ENCODE results near the gene FIGLA.

DNA sequence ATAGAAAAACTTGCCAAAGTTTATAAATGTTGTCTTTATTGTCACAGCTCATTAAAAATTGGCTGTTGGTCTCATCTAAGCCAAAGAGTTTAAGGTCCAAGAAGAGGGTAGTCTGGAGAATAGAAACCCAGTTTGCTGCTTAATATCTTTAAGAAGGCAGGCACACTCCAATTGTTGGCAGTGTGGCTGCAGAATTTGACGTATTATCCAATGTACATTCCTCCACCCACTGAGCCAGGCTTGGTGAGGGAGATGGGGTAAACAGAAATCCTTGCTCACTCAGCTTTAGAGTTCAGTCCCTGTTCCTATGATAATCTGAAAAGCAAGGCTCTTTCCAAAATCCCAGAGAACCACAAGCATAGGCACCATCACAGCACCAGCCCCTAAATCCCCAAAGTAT, 11.8 kb downstream of the FIGLA start:
- TF ChIP-seq, protein P1, sequence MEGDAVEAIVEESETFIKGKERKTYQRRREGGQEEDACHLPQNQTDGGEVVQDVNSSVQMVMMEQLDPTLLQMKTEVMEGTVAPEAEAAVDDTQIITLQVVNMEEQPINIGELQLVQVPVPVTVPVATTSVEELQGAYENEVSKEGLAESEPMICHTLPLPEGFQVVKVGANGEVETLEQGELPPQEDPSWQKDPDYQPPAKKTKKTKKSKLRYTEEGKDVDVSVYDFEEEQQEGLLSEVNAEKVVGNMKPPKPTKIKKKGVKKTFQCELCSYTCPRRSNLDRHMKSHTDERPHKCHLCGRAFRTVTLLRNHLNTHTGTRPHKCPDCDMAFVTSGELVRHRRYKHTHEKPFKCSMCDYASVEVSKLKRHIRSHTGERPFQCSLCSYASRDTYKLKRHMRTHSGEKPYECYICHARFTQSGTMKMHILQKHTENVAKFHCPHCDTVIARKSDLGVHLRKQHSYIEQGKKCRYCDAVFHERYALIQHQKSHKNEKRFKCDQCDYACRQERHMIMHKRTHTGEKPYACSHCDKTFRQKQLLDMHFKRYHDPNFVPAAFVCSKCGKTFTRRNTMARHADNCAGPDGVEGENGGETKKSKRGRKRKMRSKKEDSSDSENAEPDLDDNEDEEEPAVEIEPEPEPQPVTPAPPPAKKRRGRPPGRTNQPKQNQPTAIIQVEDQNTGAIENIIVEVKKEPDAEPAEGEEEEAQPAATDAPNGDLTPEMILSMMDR (IDR thresholded peaks at IDR 0.05; ENCODE audit: insufficient read depth, low read length): no peak
- no peak for TF ChIP-seq GABPA (IDR thresholded peaks at IDR 0.05; ENCODE audit: low read depth)
- TF ChIP-seq, protein P2, sequence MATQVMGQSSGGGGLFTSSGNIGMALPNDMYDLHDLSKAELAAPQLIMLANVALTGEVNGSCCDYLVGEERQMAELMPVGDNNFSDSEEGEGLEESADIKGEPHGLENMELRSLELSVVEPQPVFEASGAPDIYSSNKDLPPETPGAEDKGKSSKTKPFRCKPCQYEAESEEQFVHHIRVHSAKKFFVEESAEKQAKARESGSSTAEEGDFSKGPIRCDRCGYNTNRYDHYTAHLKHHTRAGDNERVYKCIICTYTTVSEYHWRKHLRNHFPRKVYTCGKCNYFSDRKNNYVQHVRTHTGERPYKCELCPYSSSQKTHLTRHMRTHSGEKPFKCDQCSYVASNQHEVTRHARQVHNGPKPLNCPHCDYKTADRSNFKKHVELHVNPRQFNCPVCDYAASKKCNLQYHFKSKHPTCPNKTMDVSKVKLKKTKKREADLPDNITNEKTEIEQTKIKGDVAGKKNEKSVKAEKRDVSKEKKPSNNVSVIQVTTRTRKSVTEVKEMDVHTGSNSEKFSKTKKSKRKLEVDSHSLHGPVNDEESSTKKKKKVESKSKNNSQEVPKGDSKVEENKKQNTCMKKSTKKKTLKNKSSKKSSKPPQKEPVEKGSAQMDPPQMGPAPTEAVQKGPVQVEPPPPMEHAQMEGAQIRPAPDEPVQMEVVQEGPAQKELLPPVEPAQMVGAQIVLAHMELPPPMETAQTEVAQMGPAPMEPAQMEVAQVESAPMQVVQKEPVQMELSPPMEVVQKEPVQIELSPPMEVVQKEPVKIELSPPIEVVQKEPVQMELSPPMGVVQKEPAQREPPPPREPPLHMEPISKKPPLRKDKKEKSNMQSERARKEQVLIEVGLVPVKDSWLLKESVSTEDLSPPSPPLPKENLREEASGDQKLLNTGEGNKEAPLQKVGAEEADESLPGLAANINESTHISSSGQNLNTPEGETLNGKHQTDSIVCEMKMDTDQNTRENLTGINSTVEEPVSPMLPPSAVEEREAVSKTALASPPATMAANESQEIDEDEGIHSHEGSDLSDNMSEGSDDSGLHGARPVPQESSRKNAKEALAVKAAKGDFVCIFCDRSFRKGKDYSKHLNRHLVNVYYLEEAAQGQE (IDR thresholded peaks at IDR 0.05; ENCODE audit: insufficient replicate concordance, low read depth): no peak

All from HL-60 (cell line).